ENCODE data around the gene APLN.

The APLN gene

GRCh38 chrX:129659861-129660260, 5.1 kb upstream of the APLN start:
- DNase-seq, result no peak

GRCh38 chrX:129659141-129659540, 4.4 kb upstream of the APLN start:
- no peak for DNase-seq

GRCh38 chrX:129658429-129658828, 3.7 kb upstream of the APLN start:
- DNase-seq, result no peak

- no peak for DNase-seq
Measured at GRCh38 chrX:129655547-129656249, 942 bp upstream of the APLN start.

GRCh38 chrX:129653971-129654651, 645 bp downstream of the APLN start:
- no peak for DNase-seq

- no peak for DNase-seq
Measured at GRCh38 chrX:129653181-129653970, 1.4 kb downstream of the APLN start.

GRCh38 chrX:129652565-129653169, 2.1 kb downstream of the APLN start:
- no peak for DNase-seq

- DNase-seq, result no peak
Measured at GRCh38 chrX:129651756-129652564, 2.8 kb downstream of the APLN start.

- no peak for DNase-seq
Measured at GRCh38 chrX:129650821-129651510, 3.8 kb downstream of the APLN start.

GRCh38 chrX:129650183-129650689, 4.5 kb downstream of the APLN start:
- DNase-seq, result no peak

GRCh38 chrX:129649268-129650182, 5.2 kb downstream of the APLN start:
- DNase-seq, result no peak

GRCh38 chrX:129648514-129649267, 6.1 kb downstream of the APLN start:
- DNase-seq, result no peak

GRCh38 chrX:129647418-129648410, 7.0 kb downstream of the APLN start:
- DNase-seq, result no peak

- DNase-seq, result no peak
Measured at GRCh38 chrX:129646566-129647417, 8.0 kb downstream of the APLN start.

- DNase-seq, result no peak
Measured at GRCh38 chrX:129642641-129643040, 12.1 kb downstream of the APLN start.

GRCh38 chrX:129641941-129642340, 12.8 kb downstream of the APLN start:
- no peak for DNase-seq

- no peak for DNase-seq
Measured at GRCh38 chrX:129641469-129641868, 13.3 kb downstream of the APLN start.
